A549 treated with dexamethasone at 1 μM for 4 hours (cell line): ENCODE results near the gene PDS5A. TPM values are rescaled to one million over a fixed set of nuclear protein-coding genes. Genes with fewer than 3 reads are reported as not detected.

ENCODE experiments used
- total RNA-seq: library from RNA; stranded (reverse); fragments of 200-300 nt; extraction: Qiagen RNA extraction; gene quantifications from 5 replicates; pipeline ENCODE4 v1.2.3, GENCODE V29; 2022

The PDS5A gene
- 22.6 to 32.2 TPM (median 28.8 TPM) in 5 replicates for total RNA-seq

GRCh38 chr4:39977489-39978377 lies at the start of gene PDS5A:
TSS of gene PDS5A (minus strand) at chr4:39977911. CDS start at chr4:39976577, 1,334 bp downstream.

Other genes starting within 250 kb of the PDS5A start
- gene N4BP2, start 78.9 kb upstream of the PDS5A start, total RNA-seq: 2.3 to 4.3 TPM (median 3.6 TPM) in 5 replicates
- gene RHOH, start 219.1 kb upstream of the PDS5A start, total RNA-seq: 0.08 to 0.20 TPM (median 0.16 TPM) in 5 replicates